Stomach (tissue), 9 donors: Measurements from ENCODE around the gene RAB8A. TPM values are rescaled to one million over a fixed set of nuclear protein-coding genes. Genes with fewer than 3 reads are reported as not detected.

Experiments
- DNase-seq, 2 donors: peaks; one replicate each; pipeline versions ENCODE4 v3.0.0 to v3.0.0-alpha.2; 2013 to 2019
- H3K27ac ChIP-seq, 5 donors: fragments of 200-600 bp in 4 of 5; sonication (generic) in 4 of 5; one replicate each; pipeline ENCODE4 v1.5.1; 2013 to 2019; ENCODE audit warnings: mild to moderate bottlenecking in 1 of 5, moderate library complexity in 1 of 5
- H3K27me3 ChIP-seq, 3 donors: fragments of 200-600 bp; sonication (generic); one replicate each; pipeline ENCODE4 v1.5.1; 2017 to 2019; ENCODE audit warnings: mixed run types in 1 of 3
- H3K36me3 ChIP-seq, 4 donors: fragments of 200-600 bp; sonication (generic); 1 replicate in 3 of 4; 2 replicates in 1 of 4; pipeline ENCODE4 v1.5.1; 2016 to 2019
- H3K4me1 ChIP-seq, 4 donors: fragments of 200-600 bp; sonication (generic); one replicate each; pipeline ENCODE4 v1.5.1; 2016 to 2019
- H3K4me3 ChIP-seq, 4 donors: fragments of 200-600 bp; sonication (generic) in 3 of 4; one replicate each; pipeline ENCODE4 v1.5.1; 2016 to 2019; ENCODE audit warnings: mild to moderate bottlenecking in 1 of 4
- H3K9me3 ChIP-seq, 4 donors: fragments of 200-600 bp; sonication (generic); one replicate each; pipeline ENCODE4 v1.5.1; 2016 to 2019
- CTCF ChIP-seq, 7 experiments: fragments of 450-650 bp in 4 of 7; fragments of 200-600 bp in 3 of 7; sonication (generic) in 3 of 7; IDR thresholded peaks; one replicate each; pipeline ENCODE4 v1.5.1; 2016 to 2019; ENCODE audit warnings: antibody characterized with exemption in 7 of 7, control low read depth in 2 of 7, mild to moderate bottlenecking in 1 of 7
- EP300 ChIP-seq: sonication (generic); formaldehyde crosslinking; IDR thresholded peaks from one replicate; pipeline ENCODE4 v1.6.1; 2017; ENCODE audit warnings: antibody characterized with exemption
- POLR2A ChIP-seq, 4 donors: fragments of 450-650 bp; IDR thresholded peaks; one replicate each; pipeline ENCODE4 v1.6.1; 2016; ENCODE audit warnings: antibody characterized with exemption in 4 of 4, control low read depth in 2 of 4, mild to moderate bottlenecking in 1 of 4, moderate library complexity in 1 of 4
- POLR2AphosphoS5 ChIP-seq, 3 donors: sonication (generic); formaldehyde crosslinking; IDR thresholded peaks; one replicate each; pipeline ENCODE4 v1.6.1; 2016; ENCODE audit warnings: antibody characterized with exemption in 3 of 3
- WGBS, 5 donors: extraction: QIAGEN DNeasy Blood & Tissue Kit in 3 of 5; methylation state at CpG; one replicate each; pipeline versions ENCODE4 v1.1.5 to v1.1.7; 2013 to 2018; 5-methylcytosine and 5-hydroxymethylcytosine counted together
- intact Hi-C: fragments of 100-400 bp; cut with DNase I; formaldehyde crosslinking; loops from one replicate; pipeline ENCODE4 v1.15.1; 2023; ENCODE audit warnings: low total_unique reads
- polyA plus RNA-seq, 3 donors: library from polyadenylated mRNA; stranded (reverse); fragments of 200-250 nt; gene quantifications; one replicate each; pipeline ENCODE4 v1.2.3, GENCODE V29; 2013
- total RNA-seq, 5 donors: library from RNA; depleted of rRNA; stranded (reverse); fragments of >200 nt; gene quantifications; one replicate each; pipeline versions ENCODE4 v1.1.0 to v1.2.3, GENCODE V29; 2014 to 2016
- donor health status: healthy with polysubstance abuse.
- donor health status: Bipolar disorder and iron deficiency.
- donor health status: healthy.

Gene RAB8A
- total and polyA plus RNA-seq, 8 donors, result 1.8 to 63.4 (median 31.8) TPM

- no peaks in the 10 kb centered on the region for H3K27me3 ChIP-seq
- peak overlapping the region; percentile 56 to 98 (median 82) for H3K4me3 ChIP-seq
- peak overlapping the region; percentile 84 to 100 (median 100) for H3K27ac ChIP-seq
- H3K36me3 ChIP-seq, result peaks cover 7 to 30% (median 18%) of the 10 kb centered on the region in 4 donors
- DNase-seq, result peak; percentile 55 to 82
- TF ChIP-seq EP300 (no peak), POLR2A (IDR thresholded peaks at IDR 0.05) (no peak), POLR2AphosphoS5 (IDR thresholded peaks at IDR 0.05) (peak in 2 of 3 donors; percentile 40 to 53), CTCF (IDR thresholded peaks at IDR 0.05) (no peak)
- H3K9me3 ChIP-seq, result no peaks in the 10 kb centered on the region
- WGBS, 5 donors, result 0 to 3% (median 1%) methylated on average over 38 to 56 of the region's 56 CpGs
- H3K4me1 ChIP-seq, result peaks cover 29 to 83% (median 68%) of the 10 kb centered on the region in 4 donors
- intact Hi-C loops, result no loop called here
These were observed 34.6 kb upstream of the RAB8A start for GRCh38 chr19:16076958-16077611.

- intact Hi-C loops, result no loop called here
- WGBS, 5 donors, result 24 to 45% (median 36%) methylated on average over 16 of the region's 16 CpGs
- peak overlapping the region; percentile 56 to 98 (median 82) for H3K4me3 ChIP-seq
- H3K36me3 ChIP-seq, result peaks cover 18 to 36% (median 29%) of the 10 kb centered on the region in 4 donors
- no peak for TF ChIP-seq EP300
- no peak for TF ChIP-seq POLR2A (IDR thresholded peaks at IDR 0.05)
- TF ChIP-seq CTCF (IDR thresholded peaks at IDR 0.05), result no peak
- peak in 1 of 3 donors; percentile 1 for TF ChIP-seq POLR2AphosphoS5 (IDR thresholded peaks at IDR 0.05)
- H3K27ac ChIP-seq, result peak overlapping the region; percentile 84 to 100 (median 100)
- peaks cover 34 to 85% (median 65%) of the 10 kb centered on the region in 4 donors for H3K4me1 ChIP-seq
- no peaks in the 10 kb centered on the region for H3K9me3 ChIP-seq
- DNase-seq, result peak in 1 of 2 donors; percentile 77
- no peaks in the 10 kb centered on the region for H3K27me3 ChIP-seq
These were observed 33.5 kb upstream of the RAB8A start for GRCh38 chr19:16077984-16078758.

- 4 to 10% (median 8%) methylated on average over 17 of the region's 17 CpGs for WGBS, 5 donors
- intact Hi-C loops, result no loop called here
- peaks cover 34 to 86% (median 62%) of the 10 kb centered on the region in 4 donors for H3K4me1 ChIP-seq
These were observed 32.7 kb upstream of the RAB8A start for GRCh38 chr19:16078759-16079707.

More at GRCh38 chr19:16078759-16079707, 32.7 kb upstream of the RAB8A start:
- no peaks in the 10 kb centered on the region for H3K9me3 ChIP-seq
- peak overlapping the region; percentile 84 to 100 (median 100) for H3K27ac ChIP-seq
- peak; percentile 70 to 95 for DNase-seq
- peak overlapping the region; percentile 56 to 98 (median 82) for H3K4me3 ChIP-seq
- no peaks in the 10 kb centered on the region for H3K27me3 ChIP-seq
- H3K36me3 ChIP-seq, result peaks cover 27 to 40% (median 37%) of the 10 kb centered on the region in 4 donors
- TF ChIP-seq CTCF (IDR thresholded peaks at IDR 0.05) (no peak), POLR2AphosphoS5 (IDR thresholded peaks at IDR 0.05) (peak; percentile 70 to 80 (median 74)), EP300 (no peak)
